ENCODE results near the gene THSD4. TPM values are rescaled to one million over a fixed set of nuclear protein-coding genes. Genes with fewer than 3 reads are reported as not detected.

The THSD4 gene
- total and polyA plus RNA-seq, 2 of the 8 experiments (the other 6 are each of a cell fraction or from before 2014, with no cell fraction given) = 2.5 to 6.2 TPM

DNA sequence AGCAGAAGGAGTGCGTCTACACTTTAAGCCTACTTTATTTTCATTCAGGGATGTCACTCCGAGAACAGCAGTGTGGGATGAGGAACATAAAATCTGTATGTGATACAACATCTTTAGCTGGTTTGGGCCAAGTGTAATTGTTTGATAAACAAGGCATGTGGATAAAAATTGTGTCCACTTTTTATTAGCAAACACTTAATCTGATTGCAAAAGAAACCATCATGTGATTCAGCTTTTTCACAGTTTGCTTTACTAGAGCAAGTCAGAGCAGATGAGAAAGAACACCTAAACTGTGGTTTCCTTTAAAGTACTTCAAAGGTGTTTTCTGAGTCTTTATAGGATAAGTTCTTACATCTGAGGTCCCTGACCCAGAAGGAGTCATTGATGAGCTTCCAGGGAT, 237.9 kb downstream of the THSD4 start:
- H3K23me2 ChIP-seq (ENCODE audit: low read depth, low read length) = no peaks in the 10 kb centered on the region; the same call in 1 of the 2 replicates
- H2BK5ac ChIP-seq (ENCODE audit: low read depth, low read length) = no peak overlapping the region
- H3K36me3 ChIP-seq (ENCODE audit: control insufficient read depth in 2 of 4, insufficient read depth in 4 of 4, low read length in 3 of 4) = no peaks in the 10 kb centered on the region
- no peaks in the 10 kb centered on the region for H3K27me3 ChIP-seq (replicated peaks in 1 of 4; ENCODE audit: control insufficient read depth in 3 of 4, extremely low read depth in 1 of 4, insufficient read depth in 3 of 4, low read length in 3 of 4)
- H3K4me2 ChIP-seq (ENCODE audit: insufficient read depth in 1 of 2, low read depth in 2 of 2, low read length in 2 of 2) = no peak overlapping the region
- no peak overlapping the region for H3K9ac ChIP-seq (replicated peaks in 1 of 4; ENCODE audit: extremely low read depth in 1 of 4, low read depth in 3 of 4, low read length in 3 of 4)
- ChIA-PET POLR2A (ENCODE audit: partially characterized antibody) (interaction anchor here (1.1 kb wide), 1 partner anchor 12 kb away, joined by 3 read pairs; no protein-coding TSS in a partner anchor), CTCF (ENCODE audit: partially characterized antibody) (interaction anchor here (0.8 kb wide), 1 partner anchor 10 kb away, joined by 4 read pairs; no protein-coding TSS in a partner anchor)
- H2AFZ ChIP-seq (ENCODE audit: low read length) = no peak overlapping the region
- no peak overlapping the region for H3K14ac ChIP-seq (ENCODE audit: insufficient read length)
- H3K18ac ChIP-seq (ENCODE audit: extremely low read depth, low read length) = no peak overlapping the region
- H3K4me3 ChIP-seq (ENCODE audit: extremely low read depth in 1 of 4, insufficient read depth in 2 of 4, low read depth in 3 of 4, low read length in 4 of 4) = no peak overlapping the region
- H3K56ac ChIP-seq (replicated peaks; ENCODE audit: insufficient read length, low read depth, low read length) = no peak overlapping the region
- TF ChIP-seq PHF8 (conservative IDR thresholded peaks at IDR 0.05; ENCODE audit: low read depth, low read length) = no peak
- TF ChIP-seq KDM4A (IDR thresholded peaks at IDR 0.05; ENCODE audit: low read depth, low read length, severe bottlenecking) = no peak
- no peak for TF ChIP-seq MAFK (IDR thresholded peaks at IDR 0.05; ENCODE audit: low read depth, low read length)
- TF ChIP-seq SAP30 (IDR thresholded peaks at IDR 0.05; ENCODE audit: insufficient read depth, insufficient replicate concordance, low read length) = no peak
- TF ChIP-seq POLR2AphosphoS5 (IDR thresholded peaks at IDR 0.05; ENCODE audit: low read depth, low read length) = no peak
- TF ChIP-seq RXRA (IDR thresholded peaks at IDR 0.05; ENCODE audit: insufficient read depth, low read depth, low read length) = no peak
- no peak for TF ChIP-seq TBP (IDR thresholded peaks at IDR 0.05; ENCODE audit: low read depth, low read length)
- no peak for TF ChIP-seq SP1 (IDR thresholded peaks at IDR 0.05; ENCODE audit: low read depth, low read length)
- TF ChIP-seq JUND (IDR thresholded peaks at IDR 0.05; ENCODE audit: low read length) = no peak
- no peak for TF ChIP-seq RFX5 (IDR thresholded peaks at IDR 0.05; ENCODE audit: borderline replicate concordance, low read depth, low read length)
- TF ChIP-seq, protein P1, sequence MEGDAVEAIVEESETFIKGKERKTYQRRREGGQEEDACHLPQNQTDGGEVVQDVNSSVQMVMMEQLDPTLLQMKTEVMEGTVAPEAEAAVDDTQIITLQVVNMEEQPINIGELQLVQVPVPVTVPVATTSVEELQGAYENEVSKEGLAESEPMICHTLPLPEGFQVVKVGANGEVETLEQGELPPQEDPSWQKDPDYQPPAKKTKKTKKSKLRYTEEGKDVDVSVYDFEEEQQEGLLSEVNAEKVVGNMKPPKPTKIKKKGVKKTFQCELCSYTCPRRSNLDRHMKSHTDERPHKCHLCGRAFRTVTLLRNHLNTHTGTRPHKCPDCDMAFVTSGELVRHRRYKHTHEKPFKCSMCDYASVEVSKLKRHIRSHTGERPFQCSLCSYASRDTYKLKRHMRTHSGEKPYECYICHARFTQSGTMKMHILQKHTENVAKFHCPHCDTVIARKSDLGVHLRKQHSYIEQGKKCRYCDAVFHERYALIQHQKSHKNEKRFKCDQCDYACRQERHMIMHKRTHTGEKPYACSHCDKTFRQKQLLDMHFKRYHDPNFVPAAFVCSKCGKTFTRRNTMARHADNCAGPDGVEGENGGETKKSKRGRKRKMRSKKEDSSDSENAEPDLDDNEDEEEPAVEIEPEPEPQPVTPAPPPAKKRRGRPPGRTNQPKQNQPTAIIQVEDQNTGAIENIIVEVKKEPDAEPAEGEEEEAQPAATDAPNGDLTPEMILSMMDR (IDR thresholded peaks at IDR 0.05; ENCODE audit: control extremely low read depth in 1 of 3, insufficient read depth in 1 of 3, low read depth in 1 of 3, low read length in 3 of 3) = no peak
- H3K79me2 ChIP-seq (ENCODE audit: control insufficient read depth in 1 of 2, insufficient read depth in 2 of 2, low read length in 2 of 2) = no peaks in the 10 kb centered on the region
- no peaks in the 10 kb centered on the region for H3K79me1 ChIP-seq (ENCODE audit: low read depth, low read length)
- DNase-seq (ENCODE audit: low read depth in 1 of 2, low spot score in 2 of 2) (no peak), FAIRE-seq (no peak)
- H3K9me3 ChIP-seq (ENCODE audit: insufficient read depth in 2 of 2, low read depth in 1 of 2, low read length in 1 of 2) = no peaks in the 10 kb centered on the region
- no peak overlapping the region for H3K27ac ChIP-seq (ENCODE audit: low read depth, low read length)
- WGBS, 2 experiments (ENCODE audit: extremely low coverage in 1 of 2, insufficient coverage in 1 of 2, insufficient read length in 1 of 2, insufficient replicate concordance in 2 of 2, low coverage in 1 of 2, low lambda C conversion rate in 2 of 2, missing lambda C conversion rate in 1 of 2) = 97% methylated on average over 2 of the region's 2 CpGs; no CpG with 5 or more reads in 1 of the 2 experiments
- H4K5ac ChIP-seq (ENCODE audit: insufficient read length, low read depth, low read length) = no peak overlapping the region
- H2BK120ac ChIP-seq (replicated peaks; ENCODE audit: low read depth, low read length) = no peak overlapping the region
- no peak overlapping the region for H3K23ac ChIP-seq (ENCODE audit: insufficient read length)
- H2AK5ac ChIP-seq (ENCODE audit: low read depth, low read length) = no peak overlapping the region
- no peaks in the 10 kb centered on the region for H4K20me1 ChIP-seq (replicated peaks in 1 of 2; ENCODE audit: control insufficient read depth in 1 of 2, insufficient read depth in 2 of 2, low read length in 2 of 2)
- H2BK20ac ChIP-seq (ENCODE audit: low read length) = no peak overlapping the region
- no peak overlapping the region for H2BK12ac ChIP-seq (ENCODE audit: low read depth, low read length)
- H3K4ac ChIP-seq (replicated peaks; ENCODE audit: insufficient read length, low read depth, low read length) = no peak overlapping the region
- peaks cover 0 to 7% (median 4%) of the 10 kb centered on the region in 4 experiments; a peak in 5 of 7 replicates for H3K4me1 ChIP-seq (replicated peaks in 1 of 4; ENCODE audit: control insufficient read depth in 3 of 4, insufficient read depth in 4 of 4, low read length in 3 of 4)
- H2BK15ac ChIP-seq (ENCODE audit: low read length) = no peak overlapping the region
- no peak overlapping the region for H4K91ac ChIP-seq (replicated peaks; ENCODE audit: insufficient read length, low read length)
- H4K8ac ChIP-seq (ENCODE audit: extremely low read depth, insufficient read depth, low read length) = no peak overlapping the region

All from H1 (cell line).